HG02678 (cell line): ENCODE measurements around the gene PLD3.
"Not testable (repeated sequence)": the region's sequence is repeated elsewhere in the genome, so short reads cannot be mapped to it uniquely, and the experiment has no call there.

Experiments
- ATAC-seq: cut with Tn5 transposase; IDR thresholded peaks from one replicate; pipeline ENCODE4 v1.9.1; 2021; ENCODE audit warnings: mild to moderate bottlenecking, moderate library complexity; ENCODE audit not compliant: unreplicated experiment

The PLD3 gene

GRCh38 chr19:40332669-40333068 lies 15.8 kb upstream of the PLD3 start:
- no peak for ATAC-seq

- not testable (repeated sequence) for ATAC-seq
Observed at GRCh38 chr19:40333083-40333482, 15.4 kb upstream of the PLD3 start.

- no peak for ATAC-seq
Observed at GRCh38 chr19:40335101-40335500, 13.4 kb upstream of the PLD3 start.

GRCh38 chr19:40335855-40336600 lies 12.5 kb upstream of the PLD3 start:
- no peak for ATAC-seq

GRCh38 chr19:40336601-40336900 lies 11.9 kb upstream of the PLD3 start:
- ATAC-seq: no peak

GRCh38 chr19:40337107-40337506 lies 11.4 kb upstream of the PLD3 start:
- no peak for ATAC-seq

GRCh38 chr19:40337594-40337993 lies 10.9 kb upstream of the PLD3 start:
- no peak for ATAC-seq

GRCh38 chr19:40339018-40339728 lies 9.3 kb upstream of the PLD3 start:
- ATAC-seq: no peak

- ATAC-seq: no peak
Observed at GRCh38 chr19:40341601-40342482, 6.7 kb upstream of the PLD3 start.

- ATAC-seq: no peak
Observed at GRCh38 chr19:40342644-40343311, 5.7 kb upstream of the PLD3 start.

- ATAC-seq: no peak
Observed at GRCh38 chr19:40344422-40344821, 4.1 kb upstream of the PLD3 start.

- ATAC-seq: no peak
Observed at GRCh38 chr19:40348961-40349507, 539 bp downstream of the PLD3 start.

GRCh38 chr19:40355975-40356680 lies 7.6 kb downstream of the PLD3 start:
- ATAC-seq: no peak

GRCh38 chr19:40356681-40357595 lies 8.4 kb downstream of the PLD3 start:
- no peak for ATAC-seq

- no peak for ATAC-seq
Observed at GRCh38 chr19:40357640-40358039, 9.1 kb downstream of the PLD3 start.

- no peak for ATAC-seq
Observed at GRCh38 chr19:40358773-40359172, 10.3 kb downstream of the PLD3 start.

- no peak for ATAC-seq
Observed at GRCh38 chr19:40360020-40360707, 11.7 kb downstream of the PLD3 start.

- no peak for ATAC-seq
Observed at GRCh38 chr19:40360708-40361241, 12.3 kb downstream of the PLD3 start.
